CD4-positive, alpha-beta T cell treated with Interleukin-15 for 4 hours (primary cell): ENCODE data around the gene CALHM4.
"Not testable (repeated sequence)": the region's sequence is repeated elsewhere in the genome, so short reads cannot be mapped to it uniquely, and the experiment has no call there.

Experiments used
- DNase-seq: peaks from one replicate; pipeline ENCODE4 v3.0.0-alpha.2; 2020; ENCODE audit warnings: low spot score

Gene CALHM4

GRCh38 chr6:116577486-116577885 lies 23.9 kb downstream of the CALHM4 start:
- no peak for DNase-seq

- no peak for DNase-seq
Observed at GRCh38 chr6:116578335-116578734, 24.8 kb downstream of the CALHM4 start.

- DNase-seq: no peak
Observed at GRCh38 chr6:116579143-116579542, 25.6 kb downstream of the CALHM4 start.

- no peak for DNase-seq
Observed at GRCh38 chr6:116580198-116580597, 26.6 kb downstream of the CALHM4 start.

- no peak for DNase-seq
Observed at GRCh38 chr6:116586276-116586675, 32.7 kb downstream of the CALHM4 start.

GRCh38 chr6:116586738-116587137 lies 33.2 kb downstream of the CALHM4 start:
- DNase-seq: no peak

GRCh38 chr6:116595247-116595646 lies 41.7 kb downstream of the CALHM4 start:
- no peak for DNase-seq

- no peak for DNase-seq
Observed at GRCh38 chr6:116596815-116597214, 43.3 kb downstream of the CALHM4 start.

- not testable (repeated sequence) for DNase-seq
Observed at GRCh38 chr6:116603916-116604315, 50.4 kb downstream of the CALHM4 start.

- not testable (repeated sequence) for DNase-seq
Observed at GRCh38 chr6:116604868-116605267, 51.3 kb downstream of the CALHM4 start.

- DNase-seq: no peak
Observed at GRCh38 chr6:116605935-116606334, 52.4 kb downstream of the CALHM4 start.
